ENCODE results near the gene KIF5A. TPM values are rescaled to one million over a fixed set of nuclear protein-coding genes. Genes with fewer than 3 reads are reported as not detected.

KIF5A gene
- total RNA-seq, 1 donor from 2014 or later, result 2.5 TPM

GRCh38 chr12:57632958-57633840, 83.4 kb downstream of the KIF5A start, which contains the start of gene B4GALNT1:
B4GALNT1 (minus strand) TSS chr12:57633201; CDS start chr12:57632132, 1,069 bp downstream.
- Mint-ChIP-seq H3K27ac (no peak within 1 kb of the TSS), H3K4me1 (ENCODE audit: low read depth) (no peaks in the 10 kb centered on the region), H3K36me3 (ENCODE audit: insufficient read depth) (no peaks in the 10 kb centered on the region), H3K4me3 (ENCODE audit: low read depth) (peak within 1 kb of the TSS; percentile 40), H3K27me3 (peaks cover 70% of the 10 kb centered on the region), H3K9me3 (ENCODE audit: low read depth) (no peaks in the 10 kb centered on the region)
- TF ChIP-seq CTCF (IDR thresholded peaks at IDR 0.05; ENCODE audit: unreplicated experiment), result peak; percentile 85
- peak; percentile 65 for DNase-seq (ENCODE audit: low spot score, unreplicated experiment)

Small RNA genes within 50 kb of the gene (microRNA-seq; reads per million reads assigned to microRNA genes)
- gene MIR616 (ENCODE audit: borderline number of aligned reads, unreplicated experiment) (2.4 reads per million), gene MIR6758 (ENCODE audit: borderline number of aligned reads, unreplicated experiment) (4.8 reads per million)

Other genes with a start within 250 kb of the KIF5A start
- gene R3HDM2, start 119.0 kb upstream of the KIF5A start, total RNA-seq, result 85.9 and 86.8 TPM in 2 replicates
- gene INHBC, start 115.3 kb upstream of the KIF5A start, total RNA-seq, result 0.16 TPM in 1 of 2 replicates, not detected in the other
- gene INHBE, start 94.7 kb upstream of the KIF5A start, total RNA-seq, result 1.2 and 2.0 TPM in 2 replicates
- gene GLI1, start 90.3 kb upstream of the KIF5A start, total RNA-seq, result 0.89 and 0.91 TPM in 2 replicates
- 2.6 and 2.8 TPM in 2 replicates for gene ARHGAP9, start 70.2 kb upstream of the KIF5A start, total RNA-seq
- gene MARS1, start 62.0 kb upstream of the KIF5A start, total RNA-seq, result 290 and 318 TPM in 2 replicates
- 15.7 and 18.5 TPM in 2 replicates for gene DDIT3, start 29.5 kb upstream of the KIF5A start, total RNA-seq
- gene MBD6, start 27.2 kb upstream of the KIF5A start, total RNA-seq, result 158 and 159 TPM in 2 replicates
- 144 and 153 TPM in 2 replicates for gene DCTN2, start 2.9 kb upstream of the KIF5A start, total RNA-seq
- gene PIP4K2C, start 41.1 kb downstream of the KIF5A start, total RNA-seq, result 38.4 and 39.0 TPM in 2 replicates
- gene DTX3, start 54.8 kb downstream of the KIF5A start, total RNA-seq, result 79.9 and 83.0 TPM in 2 replicates
- gene ARHGEF25, start 61.4 kb downstream of the KIF5A start, total RNA-seq, result 17.0 and 18.4 TPM in 2 replicates
- 0.73 and 1.1 TPM in 2 replicates for gene B4GALNT1, start 83.2 kb downstream of the KIF5A start, total RNA-seq
- gene OS9, start 144.1 kb downstream of the KIF5A start, total RNA-seq, result 197 and 204 TPM in 2 replicates
- gene AGAP2, start 188.7 kb downstream of the KIF5A start, total RNA-seq, result 0.29 TPM in 2 replicates
- 24.2 and 31.3 TPM in 2 replicates for gene TSPAN31, start 195.0 kb downstream of the KIF5A start, total RNA-seq
- 194 and 208 TPM in 2 replicates for gene CDK4, start 202.3 kb downstream of the KIF5A start, total RNA-seq
- gene MARCHF9, start 205.1 kb downstream of the KIF5A start, total RNA-seq, result 33.8 and 34.3 TPM in 2 replicates
- 2.0 and 2.5 TPM in 2 replicates for gene CYP27B1, start 217.0 kb downstream of the KIF5A start, total RNA-seq
- 23.3 and 27.5 TPM in 2 replicates for gene METTL1, start 222.1 kb downstream of the KIF5A start, total RNA-seq
- 5.6 and 6.7 TPM in 2 replicates for gene EEF1AKMT3, start 222.6 kb downstream of the KIF5A start, total RNA-seq
- 25.7 and 30.0 TPM in 2 replicates for gene TSFM, start 232.7 kb downstream of the KIF5A start, total RNA-seq

All from progenitor cell of endocrine pancreas (in vitro differentiated cells).